HG03457 (cell line): Measurements from ENCODE around the gene SLC35D3.
"Not testable (repeated sequence)": the region's sequence is repeated elsewhere in the genome, so short reads cannot be mapped to it uniquely, and the experiment has no call there.

Experiments used
- ATAC-seq: cut with Tn5 transposase; IDR thresholded peaks from one replicate; pipeline ENCODE4 v1.9.1; 2021; ENCODE audit warnings: moderate number of reproducible peaks; ENCODE audit not compliant: unreplicated experiment

The SLC35D3 gene, protein sequence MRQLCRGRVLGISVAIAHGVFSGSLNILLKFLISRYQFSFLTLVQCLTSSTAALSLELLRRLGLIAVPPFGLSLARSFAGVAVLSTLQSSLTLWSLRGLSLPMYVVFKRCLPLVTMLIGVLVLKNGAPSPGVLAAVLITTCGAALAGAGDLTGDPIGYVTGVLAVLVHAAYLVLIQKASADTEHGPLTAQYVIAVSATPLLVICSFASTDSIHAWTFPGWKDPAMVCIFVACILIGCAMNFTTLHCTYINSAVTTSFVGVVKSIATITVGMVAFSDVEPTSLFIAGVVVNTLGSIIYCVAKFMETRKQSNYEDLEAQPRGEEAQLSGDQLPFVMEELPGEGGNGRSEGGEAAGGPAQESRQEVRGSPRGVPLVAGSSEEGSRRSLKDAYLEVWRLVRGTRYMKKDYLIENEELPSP

GRCh38 chr6:136921936-136922684 is at the start of gene SLC35D3:
Gene SLC35D3 (plus strand): TSS chr6:136922301. CDS start chr6:136922429, 128 bp downstream.
- no peak for ATAC-seq

DNA sequence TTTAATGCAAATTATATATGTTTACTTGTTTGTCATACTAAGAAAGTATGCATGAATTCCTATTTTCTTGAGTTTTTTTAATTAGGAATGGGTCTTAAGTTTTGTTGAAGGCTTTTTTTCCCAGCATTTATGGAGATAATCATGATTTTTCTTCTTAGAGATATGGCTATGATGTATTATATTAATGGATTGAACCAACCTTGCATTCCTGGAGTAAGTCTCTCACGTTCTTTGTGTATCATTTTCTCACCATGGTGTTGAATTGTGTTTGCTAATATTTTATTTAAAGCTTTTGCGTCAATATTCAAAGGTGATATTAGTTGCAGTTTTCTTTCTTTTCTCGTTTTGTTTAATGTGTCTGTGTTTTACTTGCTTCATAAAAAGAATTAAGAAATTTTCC is 48.4 kb upstream of the SLC35D3 start:
- no peak for ATAC-seq

DNA sequence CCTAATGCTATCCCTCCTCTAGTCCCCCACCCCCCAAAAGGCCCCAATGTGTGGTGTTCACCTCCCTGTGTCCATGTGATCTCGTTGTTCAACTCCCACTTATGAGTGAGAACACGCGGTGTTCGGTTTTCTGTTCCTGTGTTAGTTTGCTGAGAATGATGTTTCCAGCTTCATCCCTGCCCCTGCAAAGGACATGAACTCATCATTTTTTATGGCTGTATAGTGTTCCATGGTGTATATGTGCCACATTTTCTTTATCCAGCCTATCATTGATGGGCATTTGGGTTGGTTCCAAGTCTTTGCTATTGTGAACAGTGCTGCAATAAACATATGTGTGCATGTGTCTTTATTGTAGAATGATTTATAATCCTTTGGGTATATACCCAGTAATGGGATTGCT is 45.6 kb upstream of the SLC35D3 start:
- not testable (repeated sequence) for ATAC-seq

- no peak for ATAC-seq
These were observed 41.2 kb upstream of the SLC35D3 start for GRCh38 chr6:136880748-136881460.

GRCh38 chr6:136886091-136886490 is 36.0 kb upstream of the SLC35D3 start:
- ATAC-seq: no peak

DNA sequence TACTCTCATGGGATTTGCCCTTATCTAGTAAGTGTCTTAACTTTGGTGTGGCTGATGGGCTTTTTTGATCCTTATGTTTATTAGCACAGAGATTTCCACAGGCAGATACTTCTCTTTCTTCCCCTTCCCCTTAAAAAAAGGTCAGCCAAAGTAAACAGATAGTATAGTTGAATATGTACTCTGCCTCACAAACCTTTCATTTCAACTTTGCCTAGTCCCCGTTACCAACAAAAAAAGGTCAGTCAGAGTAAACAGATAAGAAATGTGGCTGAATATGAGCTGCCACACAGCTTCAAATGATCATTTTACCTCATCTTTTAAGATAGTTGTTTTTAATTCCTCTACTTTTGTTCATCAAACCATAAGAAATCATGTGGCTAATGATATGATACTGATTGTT is 34.1 kb upstream of the SLC35D3 start:
- no peak for ATAC-seq

GRCh38 chr6:136889271-136890193 is 32.6 kb upstream of the SLC35D3 start:
- no peak for ATAC-seq

GRCh38 chr6:136890194-136890839 is 31.8 kb upstream of the SLC35D3 start:
- no peak for ATAC-seq

DNA sequence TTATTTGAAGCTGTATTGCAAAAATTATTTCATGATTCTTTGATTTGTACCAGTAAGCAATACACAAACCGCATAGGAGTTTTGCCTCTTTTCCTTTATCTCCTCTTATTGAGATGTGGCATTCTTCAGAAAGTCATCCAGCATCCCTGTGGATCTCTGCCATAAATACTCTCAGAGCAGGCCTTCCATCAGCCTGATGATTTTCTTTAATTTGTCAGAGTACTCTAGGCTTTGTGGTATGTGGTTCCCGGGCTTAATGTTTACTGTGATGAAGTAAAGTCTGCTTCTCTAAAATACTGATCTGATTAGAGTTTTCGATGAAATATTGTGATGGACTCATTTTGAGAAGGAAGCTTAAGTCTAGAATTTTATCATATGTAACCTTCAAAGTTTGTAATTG is 31.1 kb upstream of the SLC35D3 start:
- ATAC-seq: no peak

GRCh38 chr6:136893187-136893586 is 28.9 kb upstream of the SLC35D3 start:
- no peak for ATAC-seq

DNA sequence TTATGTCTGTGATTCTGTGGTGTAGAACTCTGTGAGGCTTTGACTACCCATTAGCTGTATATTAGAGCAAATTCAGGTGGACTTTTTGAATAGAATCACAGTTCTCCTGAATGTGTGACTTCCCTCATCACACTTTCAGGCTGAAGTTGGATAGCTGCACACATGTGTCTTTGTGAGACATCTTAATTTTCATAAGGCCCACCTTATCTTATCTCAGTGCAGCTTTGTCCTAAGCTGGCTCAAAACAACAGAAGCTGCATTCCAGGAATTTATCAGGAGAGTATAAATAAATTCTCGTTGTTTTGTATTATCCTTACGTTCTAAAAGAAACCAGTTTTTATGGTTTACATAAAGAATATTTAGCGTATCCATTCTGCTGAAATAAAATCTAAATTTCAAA is 26.2 kb upstream of the SLC35D3 start:
- ATAC-seq: no peak

DNA sequence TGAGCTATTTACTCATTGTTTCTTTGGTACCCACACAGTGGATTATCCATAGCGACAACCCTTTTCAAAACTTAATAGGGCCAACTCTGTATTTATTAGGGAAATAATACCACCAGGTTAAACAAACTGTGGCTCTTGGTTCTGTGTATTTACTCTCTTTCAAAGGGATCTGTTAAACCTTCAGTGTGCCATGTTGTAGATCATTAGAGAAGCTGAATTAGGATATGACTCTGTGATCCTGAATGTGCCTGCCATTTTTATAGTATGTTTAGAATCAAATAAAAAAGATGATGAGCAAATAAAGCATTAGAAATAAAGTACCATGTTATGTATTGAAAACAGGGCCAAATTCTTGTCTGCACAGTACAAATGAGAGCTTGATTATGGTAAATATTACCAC is 25.0 kb upstream of the SLC35D3 start:
- no peak for ATAC-seq

DNA sequence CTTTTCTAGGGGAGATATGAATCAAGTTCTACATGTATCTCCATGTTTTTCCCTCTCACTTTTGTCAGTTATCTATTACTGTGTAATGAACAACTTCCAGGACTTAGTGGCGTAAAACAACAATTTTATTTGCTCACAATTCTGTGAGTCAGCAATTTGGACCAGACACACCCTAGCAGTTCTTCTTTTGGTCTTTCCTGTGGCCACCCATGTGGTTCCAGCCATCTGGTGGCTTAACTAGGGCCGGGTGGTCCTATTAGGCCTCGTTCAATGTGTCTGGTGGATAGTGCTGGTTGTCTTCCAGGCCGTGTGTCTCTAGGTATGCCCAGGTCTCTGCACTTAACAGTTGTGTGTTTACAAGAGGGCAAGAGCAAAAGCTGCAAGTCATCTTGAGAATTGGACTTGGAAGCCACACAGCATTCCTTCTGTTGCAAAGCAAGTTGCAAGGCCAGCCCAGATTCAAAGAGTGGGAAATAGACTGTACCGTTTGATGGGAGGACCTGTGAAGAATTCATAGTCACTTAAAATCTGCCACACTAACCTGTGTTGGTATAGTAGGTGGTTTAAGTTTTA is 20.8 kb upstream of the SLC35D3 start:
- no peak for ATAC-seq

DNA sequence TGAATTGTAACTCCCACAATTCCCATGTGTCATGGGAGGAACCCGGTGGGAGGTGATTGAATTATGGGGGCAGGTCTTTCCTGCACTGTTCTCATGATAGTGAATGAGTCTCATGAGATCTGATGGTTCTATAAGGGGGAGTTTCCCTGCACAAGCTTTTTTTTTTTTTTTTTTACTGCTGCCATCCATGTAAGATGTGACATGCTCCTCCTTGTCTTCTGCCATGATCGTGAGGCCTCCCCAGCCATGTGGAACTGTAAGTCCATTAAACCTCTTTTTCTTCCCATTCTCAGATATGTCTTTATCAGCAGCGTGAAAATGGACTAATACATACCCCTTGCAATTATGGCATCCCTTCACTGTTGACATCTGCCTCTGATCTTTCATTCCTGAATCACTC is 17.6 kb upstream of the SLC35D3 start:
- not testable (repeated sequence) for ATAC-seq

DNA sequence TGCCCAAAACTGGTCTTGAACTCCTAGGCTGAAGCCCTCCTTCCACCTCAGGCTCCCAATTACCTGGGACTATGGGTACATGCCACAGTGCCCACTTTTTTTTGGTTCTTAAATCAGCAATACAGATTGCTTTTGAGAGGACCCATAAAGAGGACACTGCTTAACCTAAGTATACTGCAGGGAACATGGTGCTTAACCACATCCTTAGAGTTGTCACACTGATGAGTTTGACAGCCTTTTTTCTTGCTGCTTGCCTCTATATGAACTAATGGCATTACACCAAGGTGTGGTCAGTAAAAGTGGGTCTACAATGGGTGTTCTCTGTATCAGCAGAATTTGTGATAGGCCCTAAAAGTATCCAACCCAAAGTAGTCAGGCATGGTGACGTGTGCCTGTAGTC is 7.2 kb upstream of the SLC35D3 start:
- no peak for ATAC-seq

DNA sequence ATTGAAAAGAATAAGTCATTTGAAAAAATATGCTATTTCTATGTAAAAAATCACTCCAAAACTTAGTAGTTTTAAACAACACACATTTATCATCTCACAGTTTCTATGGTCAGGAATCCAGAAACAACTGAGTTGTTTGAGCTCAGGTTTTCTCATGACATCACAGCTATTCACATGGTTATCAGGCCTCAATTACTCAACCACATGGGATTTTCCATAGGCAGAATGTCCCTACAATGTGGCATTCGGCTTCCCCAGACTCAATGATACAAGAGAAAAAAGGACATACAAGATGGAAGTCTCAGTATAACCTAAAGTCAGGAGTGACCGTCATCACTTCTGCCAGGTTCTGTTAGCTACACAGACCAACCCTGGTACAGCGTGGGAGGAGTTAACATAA is 3.4 kb upstream of the SLC35D3 start:
- no peak for ATAC-seq

- no peak for ATAC-seq
These were observed 1.9 kb upstream of the SLC35D3 start for GRCh38 chr6:136920216-136920615.

- ATAC-seq: no peak
These were observed 1.3 kb upstream of the SLC35D3 start for GRCh38 chr6:136920671-136921380.

DNA sequence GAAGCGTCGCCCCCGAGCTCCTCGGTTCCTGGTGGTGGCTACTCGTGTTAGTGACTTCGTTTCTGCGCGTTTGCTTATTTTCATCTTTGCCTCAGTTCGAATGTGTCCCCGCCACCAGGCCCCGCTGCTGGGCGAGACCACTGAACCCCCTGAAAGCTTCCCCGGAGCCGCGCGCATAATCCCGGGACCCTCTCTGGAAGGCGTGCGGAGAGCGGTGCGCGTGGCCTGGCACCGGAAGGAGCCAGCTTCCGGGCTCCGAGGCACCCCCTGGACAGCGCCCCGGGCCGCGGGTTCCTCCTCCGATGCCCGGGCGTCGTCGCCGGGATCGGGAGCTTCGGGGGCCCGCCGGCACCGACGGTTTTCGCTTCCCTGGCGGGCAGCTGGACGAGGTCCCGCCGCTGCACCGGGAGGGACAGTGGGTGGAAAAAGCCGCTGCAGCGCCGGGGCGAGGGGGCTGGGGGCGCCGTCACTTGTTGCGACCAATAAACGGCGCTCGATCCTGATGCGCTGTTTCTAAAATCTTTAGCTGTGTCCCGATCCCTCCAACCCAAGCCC is 643 bp upstream of the SLC35D3 start:
- no peak for ATAC-seq
